A549 (cell line): ENCODE results near the gene ZG16. TPM values are rescaled to one million over a fixed set of nuclear protein-coding genes. Genes with fewer than 3 reads are reported as not detected.
A peak's percentile ranks its signal among the peaks of the same experiment; 100 is the strongest.

ENCODE experiments used
- BHLHE40 ChIP-seq: IDR thresholded peaks from 2 replicates; pipeline ENCODE4 v1.6.1; 2012; ENCODE audit warnings: low read depth, low read length, inconsistent platforms
- CBX2 ChIP-seq: fragments of 200-600 bp; sonication (generic); IDR thresholded peaks from 2 replicates; pipeline ENCODE4 v1.6.1; 2016; ENCODE audit warnings: low read depth, mild to moderate bottlenecking, borderline replicate concordance
- CBX8 ChIP-seq: fragments of 200-600 bp; sonication (generic); IDR thresholded peaks from 2 replicates; pipeline ENCODE4 v1.6.1; 2016
- CEBPB ChIP-seq, 2 experiments: fragments of >200 bp in 1 of 2; sonication (Bioruptor Twin) in 1 of 2; formaldehyde crosslinking in 1 of 2; IDR thresholded peaks; 2 replicates each; pipeline ENCODE4 v1.6.1; 2012 to 2016
- CHD2 ChIP-seq: fragments of 150-350 bp; IDR thresholded peaks from 2 replicates; pipeline ENCODE4 v1.6.1; 2014; ENCODE audit warnings: low read length; ENCODE audit not compliant: partially characterized antibody
- CHD4 ChIP-seq: fragments of 200-600 bp; sonication (generic); IDR thresholded peaks from 2 replicates; pipeline ENCODE4 v1.6.1; 2016; ENCODE audit warnings: antibody characterized with exemption, mild to moderate bottlenecking, borderline replicate concordance
- E2F6 ChIP-seq: IDR thresholded peaks from 2 replicates; pipeline ENCODE4 v1.6.1; 2012; ENCODE audit warnings: low read depth, borderline replicate concordance
- EHF ChIP-seq: fragments of 250-450 bp; sonication (Bioruptor Pico); IDR thresholded peaks from 2 replicates; pipeline ENCODE4 v1.5.0; 2020; ENCODE audit warnings: mild to moderate bottlenecking
- FOSB ChIP-seq: fragments of 250-450 bp; sonication (Bioruptor Pico); IDR thresholded peaks from 2 replicates; pipeline ENCODE4 v1.5.0; 2020; ENCODE audit warnings: mild to moderate bottlenecking, moderate library complexity
- FOSL2 ChIP-seq, 2 experiments: fragments of 450-650 bp in 1 of 2; fragments of >200 bp in 1 of 2; sonication (Bioruptor Twin) in 1 of 2; formaldehyde crosslinking; IDR thresholded peaks; 2 replicates each; pipeline versions ENCODE4 v1.5.0 to v1.6.1; 2016 to 2020; ENCODE audit warnings: mild to moderate bottlenecking in 1 of 2, moderate library complexity in 1 of 2
- FOXS1 ChIP-seq: fragments of 250-450 bp; sonication (Bioruptor Pico); IDR thresholded peaks from 2 replicates; pipeline ENCODE4 v1.5.0; 2020; ENCODE audit warnings: mild to moderate bottlenecking, moderate library complexity
- GATA3 ChIP-seq: IDR thresholded peaks from 2 replicates; pipeline ENCODE4 v1.6.1; 2012; ENCODE audit warnings: borderline replicate concordance
- HEYL ChIP-seq: fragments of 250-450 bp; sonication (Bioruptor Pico); IDR thresholded peaks from 2 replicates; pipeline ENCODE4 v1.8.0; 2021; ENCODE audit warnings: mild to moderate bottlenecking, moderate library complexity
- HOXA7 ChIP-seq: fragments of 250-450 bp; sonication (Bioruptor Pico); IDR thresholded peaks from 2 replicates; pipeline ENCODE4 v1.5.0; 2020; ENCODE audit warnings: mild to moderate bottlenecking, moderate library complexity
- HOXB13 ChIP-seq: fragments of 250-450 bp; sonication (Bioruptor Pico); IDR thresholded peaks from 2 replicates; pipeline ENCODE4 v1.5.0; 2020; ENCODE audit warnings: low read depth, mild to moderate bottlenecking, moderate library complexity
- HOXB5 ChIP-seq: fragments of 250-450 bp; sonication (Bioruptor Pico); IDR thresholded peaks from 2 replicates; pipeline ENCODE4 v1.5.0; 2020; ENCODE audit warnings: mild to moderate bottlenecking, moderate library complexity
- JUN ChIP-seq, 2 experiments: fragments of >200 bp; sonication (Bioruptor Twin); formaldehyde crosslinking; IDR thresholded peaks; 2 replicates in 1 of 2; 3 replicates in 1 of 2; pipeline ENCODE4 v1.6.1; 2016 to 2017
- JUNB ChIP-seq: fragments of >200 bp; sonication (Bioruptor Twin); formaldehyde crosslinking; IDR thresholded peaks from 2 replicates; pipeline ENCODE4 v1.6.1; 2016
- KDM1A ChIP-seq: fragments of 200-600 bp; sonication (generic); IDR thresholded peaks from 2 replicates; pipeline ENCODE4 v1.6.1; 2016; ENCODE audit warnings: low read depth, mild to moderate bottlenecking
- MAFK ChIP-seq: fragments of 450-650 bp; IDR thresholded peaks from 2 replicates; pipeline ENCODE4 v1.6.1; 2014; ENCODE audit not compliant: partially characterized antibody
- MAZ ChIP-seq: fragments of 150-350 bp; IDR thresholded peaks from 2 replicates; pipeline ENCODE4 v1.6.1; 2014; ENCODE audit warnings: antibody characterized with exemption, low read depth, low read length, borderline replicate concordance
- NFE2L2 ChIP-seq: fragments of 150-350 bp; conservative IDR thresholded peaks from 2 replicates; pipeline ENCODE4 v1.6.1; 2014; ENCODE audit warnings: low read length
- POLR2AphosphoS2 ChIP-seq: conservative IDR thresholded peaks from 2 replicates; pipeline ENCODE4 v1.6.1; 2012; ENCODE audit warnings: low read length, improper control_type of control experiment, inconsistent platforms
- RAD21 ChIP-seq, 2 experiments: fragments of >200 bp in 1 of 2; sonication (Bioruptor Twin) in 1 of 2; formaldehyde crosslinking in 1 of 2; IDR thresholded peaks in 1 of 2; conservative IDR thresholded peaks in 1 of 2; 2 replicates in 1 of 2; 3 replicates in 1 of 2; pipeline ENCODE4 v1.6.1; 2012 to 2018; ENCODE audit warnings: inconsistent platforms in 1 of 2
- RCOR1 ChIP-seq: fragments of 150-350 bp; IDR thresholded peaks from 2 replicates; pipeline ENCODE4 v1.6.1; 2014; ENCODE audit warnings: antibody characterized with exemption, low read length, low read depth
- TFCP2L1 ChIP-seq: fragments of 250-450 bp; sonication (Bioruptor Pico); IDR thresholded peaks from 2 replicates; pipeline ENCODE4 v1.5.0; 2021; ENCODE audit warnings: mild to moderate bottlenecking
- TP53 ChIP-seq: fragments of 250-450 bp; sonication (Bioruptor Pico); IDR thresholded peaks from 2 replicates; pipeline ENCODE4 v1.5.0; 2021; ENCODE audit warnings: mild to moderate bottlenecking, moderate library complexity
- ZSCAN20 ChIP-seq: fragments of 250-450 bp; sonication (Bioruptor Pico); IDR thresholded peaks from 2 replicates; pipeline ENCODE4 v1.8.0; 2022; ENCODE audit warnings: mild to moderate bottlenecking, moderate library complexity
- polyA plus RNA-seq, 4 experiments: library from polyadenylated mRNA; depleted of rRNA in 3 of 4; stranded (reverse); fragments of >200 nt; fragmentation: RNase III in 1 of 4; extraction: RNeasy Plus Mini Kit Qiagen cat#74134 plus additional on column Dnase treatment in 1 of 4; gene quantifications; 2 replicates in 3 of 4; 3 replicates in 1 of 4; pipeline ENCODE4 v1.2.3, GENCODE V29; 2011 to 2017
- TF ChIP-seq, protein P1 (sequence below): fragments of >200 bp; sonication (Bioruptor Twin); formaldehyde crosslinking; IDR thresholded peaks from 3 replicates; pipeline ENCODE4 v1.5.1; 2016
- TF ChIP-seq, protein P2 (sequence below): fragments of 450-650 bp; IDR thresholded peaks from 2 replicates; pipeline ENCODE4 v1.6.1; 2014; ENCODE audit warnings: antibody characterized with exemption
- TF ChIP-seq, protein P3 (sequence below): fragments of 150-350 bp; IDR thresholded peaks from 2 replicates; pipeline ENCODE4 v1.6.1; 2014; ENCODE audit warnings: low read depth, mild to moderate bottlenecking, low read length
- TF ChIP-seq, protein P4 (sequence below): IDR thresholded peaks from 2 replicates; pipeline ENCODE4 v1.6.1; 2012
- TF ChIP-seq, protein P5 (sequence below): IDR thresholded peaks from 2 replicates; pipeline ENCODE4 v1.6.1; 2012
- TF ChIP-seq, protein P6 (sequence below): fragments of 250-450 bp; sonication (Bioruptor Pico); IDR thresholded peaks from 2 replicates; pipeline ENCODE4 v1.5.0; 2021; ENCODE audit warnings: mild to moderate bottlenecking, moderate library complexity, borderline replicate concordance

The ZG16 gene
- polyA plus RNA-seq, 2 of the 4 experiments (the other 2 are of a cell fraction), result not detected

- TF ChIP-seq CEBPB (IDR thresholded peaks at IDR 0.05) (no peak), HEYL (CRISPR knock-in tag) (no peak), E2F6 (peak; percentile 96), HOXB13 (CRISPR knock-in tag) (peak; percentile 72; the same call in 1 of the 2 replicates), MAFK (no peak), KDM1A (no peak), NFE2L2 (no peak), CBX2 (no peak), GATA3 (no peak), FOSL2 (IDR thresholded peaks at IDR 0.05) (no peak), FOSL2 (CRISPR knock-in tag; IDR thresholded peaks at IDR 0.05) (no peak), RAD21 (conservative IDR thresholded peaks at IDR 0.05 in 1 of 2, IDR thresholded peaks at IDR 0.05 in 1 of 2) (peak; percentile 45 to 64; a peak in 4 of 5 replicates), BHLHE40 (peak; percentile 34; the same call in 1 of the 2 replicates), TFCP2L1 (CRISPR knock-in tag) (0 out of 2 replicates have a peak, but pooled peaks have one; percentile 15), JUN (IDR thresholded peaks at IDR 0.05) (peak; percentile 45 to 86; a peak in 3 of 5 replicates), RCOR1 (no peak), FOXS1 (no peak), CHD2 (no peak), HOXB5 (peak; percentile 48; the same call in 1 of the 2 replicates), HOXA7 (CRISPR knock-in tag) (no peak), POLR2AphosphoS2 (no peak), CHD4 (no peak), EHF (CRISPR knock-in tag) (0 out of 2 replicates have a peak, but pooled peaks have one; percentile 45), CBX8 (no peak), TP53 (CRISPR knock-in tag) (no peak), JUNB (no peak), FOSB (CRISPR knock-in tag) (no peak), ZSCAN20 (no peak), MAZ (no peak)
- TF ChIP-seq, protein P1, sequence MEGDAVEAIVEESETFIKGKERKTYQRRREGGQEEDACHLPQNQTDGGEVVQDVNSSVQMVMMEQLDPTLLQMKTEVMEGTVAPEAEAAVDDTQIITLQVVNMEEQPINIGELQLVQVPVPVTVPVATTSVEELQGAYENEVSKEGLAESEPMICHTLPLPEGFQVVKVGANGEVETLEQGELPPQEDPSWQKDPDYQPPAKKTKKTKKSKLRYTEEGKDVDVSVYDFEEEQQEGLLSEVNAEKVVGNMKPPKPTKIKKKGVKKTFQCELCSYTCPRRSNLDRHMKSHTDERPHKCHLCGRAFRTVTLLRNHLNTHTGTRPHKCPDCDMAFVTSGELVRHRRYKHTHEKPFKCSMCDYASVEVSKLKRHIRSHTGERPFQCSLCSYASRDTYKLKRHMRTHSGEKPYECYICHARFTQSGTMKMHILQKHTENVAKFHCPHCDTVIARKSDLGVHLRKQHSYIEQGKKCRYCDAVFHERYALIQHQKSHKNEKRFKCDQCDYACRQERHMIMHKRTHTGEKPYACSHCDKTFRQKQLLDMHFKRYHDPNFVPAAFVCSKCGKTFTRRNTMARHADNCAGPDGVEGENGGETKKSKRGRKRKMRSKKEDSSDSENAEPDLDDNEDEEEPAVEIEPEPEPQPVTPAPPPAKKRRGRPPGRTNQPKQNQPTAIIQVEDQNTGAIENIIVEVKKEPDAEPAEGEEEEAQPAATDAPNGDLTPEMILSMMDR, result peak; percentile 43
- TF ChIP-seq, protein P2, sequence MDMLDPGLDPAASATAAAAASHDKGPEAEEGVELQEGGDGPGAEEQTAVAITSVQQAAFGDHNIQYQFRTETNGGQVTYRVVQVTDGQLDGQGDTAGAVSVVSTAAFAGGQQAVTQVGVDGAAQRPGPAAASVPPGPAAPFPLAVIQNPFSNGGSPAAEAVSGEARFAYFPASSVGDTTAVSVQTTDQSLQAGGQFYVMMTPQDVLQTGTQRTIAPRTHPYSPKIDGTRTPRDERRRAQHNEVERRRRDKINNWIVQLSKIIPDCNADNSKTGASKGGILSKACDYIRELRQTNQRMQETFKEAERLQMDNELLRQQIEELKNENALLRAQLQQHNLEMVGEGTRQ, result peak; percentile 65
- TF ChIP-seq, protein P3, sequence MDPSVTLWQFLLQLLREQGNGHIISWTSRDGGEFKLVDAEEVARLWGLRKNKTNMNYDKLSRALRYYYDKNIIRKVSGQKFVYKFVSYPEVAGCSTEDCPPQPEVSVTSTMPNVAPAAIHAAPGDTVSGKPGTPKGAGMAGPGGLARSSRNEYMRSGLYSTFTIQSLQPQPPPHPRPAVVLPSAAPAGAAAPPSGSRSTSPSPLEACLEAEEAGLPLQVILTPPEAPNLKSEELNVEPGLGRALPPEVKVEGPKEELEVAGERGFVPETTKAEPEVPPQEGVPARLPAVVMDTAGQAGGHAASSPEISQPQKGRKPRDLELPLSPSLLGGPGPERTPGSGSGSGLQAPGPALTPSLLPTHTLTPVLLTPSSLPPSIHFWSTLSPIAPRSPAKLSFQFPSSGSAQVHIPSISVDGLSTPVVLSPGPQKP, result no peak
- TF ChIP-seq, protein P4, sequence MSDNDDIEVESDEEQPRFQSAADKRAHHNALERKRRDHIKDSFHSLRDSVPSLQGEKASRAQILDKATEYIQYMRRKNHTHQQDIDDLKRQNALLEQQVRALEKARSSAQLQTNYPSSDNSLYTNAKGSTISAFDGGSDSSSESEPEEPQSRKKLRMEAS, result peak; percentile 99
- TF ChIP-seq, protein P5, sequence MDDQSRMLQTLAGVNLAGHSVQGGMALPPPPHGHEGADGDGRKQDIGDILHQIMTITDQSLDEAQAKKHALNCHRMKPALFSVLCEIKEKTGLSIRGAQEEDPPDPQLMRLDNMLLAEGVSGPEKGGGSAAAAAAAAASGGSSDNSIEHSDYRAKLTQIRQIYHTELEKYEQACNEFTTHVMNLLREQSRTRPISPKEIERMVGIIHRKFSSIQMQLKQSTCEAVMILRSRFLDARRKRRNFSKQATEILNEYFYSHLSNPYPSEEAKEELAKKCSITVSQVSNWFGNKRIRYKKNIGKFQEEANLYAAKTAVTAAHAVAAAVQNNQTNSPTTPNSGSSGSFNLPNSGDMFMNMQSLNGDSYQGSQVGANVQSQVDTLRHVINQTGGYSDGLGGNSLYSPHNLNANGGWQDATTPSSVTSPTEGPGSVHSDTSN, result peak; percentile 81
- TF ChIP-seq, protein P6, sequence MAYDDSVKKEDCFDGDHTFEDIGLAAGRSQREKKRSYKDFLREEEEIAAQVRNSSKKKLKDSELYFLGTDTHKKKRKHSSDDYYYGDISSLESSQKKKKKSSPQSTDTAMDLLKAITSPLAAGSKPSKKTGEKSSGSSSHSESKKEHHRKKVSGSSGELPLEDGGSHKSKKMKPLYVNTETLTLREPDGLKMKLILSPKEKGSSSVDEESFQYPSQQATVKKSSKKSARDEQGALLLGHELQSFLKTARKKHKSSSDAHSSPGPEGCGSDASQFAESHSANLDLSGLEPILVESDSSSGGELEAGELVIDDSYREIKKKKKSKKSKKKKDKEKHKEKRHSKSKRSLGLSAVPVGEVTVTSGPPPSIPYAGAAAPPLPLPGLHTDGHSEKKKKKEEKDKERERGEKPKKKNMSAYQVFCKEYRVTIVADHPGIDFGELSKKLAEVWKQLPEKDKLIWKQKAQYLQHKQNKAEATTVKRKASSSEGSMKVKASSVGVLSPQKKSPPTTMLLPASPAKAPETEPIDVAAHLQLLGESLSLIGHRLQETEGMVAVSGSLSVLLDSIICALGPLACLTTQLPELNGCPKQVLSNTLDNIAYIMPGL (CRISPR knock-in tag), result peak; percentile 60; the same call in 1 of the 2 replicates
Observed at GRCh38 chr16:29807426-29808218, 29.6 kb downstream of the ZG16 start (continued).
